Measurements from ENCODE around the gene SPINK5.

SPINK5 gene

DNA sequence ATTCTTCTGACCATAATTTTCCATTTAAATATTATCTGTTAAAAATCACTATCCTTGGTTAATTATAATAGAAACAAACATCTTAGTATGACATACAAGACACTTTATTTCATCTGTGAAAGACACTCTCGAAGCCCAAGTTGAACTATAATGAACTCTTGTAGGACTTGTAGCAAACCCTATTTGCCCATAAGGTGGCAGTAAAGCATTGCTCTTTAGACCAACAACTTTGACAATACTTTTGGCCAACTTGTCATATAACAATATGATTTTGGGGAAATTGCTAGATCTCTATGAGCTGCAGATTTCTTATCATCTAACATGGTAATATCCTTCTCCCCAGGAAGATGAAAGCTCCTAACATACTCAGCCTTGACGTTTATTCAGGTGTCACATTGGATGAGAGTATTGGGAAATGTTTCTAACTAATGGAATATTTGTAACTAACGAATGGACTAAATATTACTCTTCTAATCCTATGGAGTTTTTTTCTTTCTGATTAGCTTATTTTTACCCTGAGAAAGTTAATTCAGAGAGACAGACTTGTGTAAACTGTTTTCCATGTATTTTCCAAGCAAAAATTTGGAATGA, 115.5 kb downstream of the SPINK5 start:
- no peak for DNase-seq

DNA sequence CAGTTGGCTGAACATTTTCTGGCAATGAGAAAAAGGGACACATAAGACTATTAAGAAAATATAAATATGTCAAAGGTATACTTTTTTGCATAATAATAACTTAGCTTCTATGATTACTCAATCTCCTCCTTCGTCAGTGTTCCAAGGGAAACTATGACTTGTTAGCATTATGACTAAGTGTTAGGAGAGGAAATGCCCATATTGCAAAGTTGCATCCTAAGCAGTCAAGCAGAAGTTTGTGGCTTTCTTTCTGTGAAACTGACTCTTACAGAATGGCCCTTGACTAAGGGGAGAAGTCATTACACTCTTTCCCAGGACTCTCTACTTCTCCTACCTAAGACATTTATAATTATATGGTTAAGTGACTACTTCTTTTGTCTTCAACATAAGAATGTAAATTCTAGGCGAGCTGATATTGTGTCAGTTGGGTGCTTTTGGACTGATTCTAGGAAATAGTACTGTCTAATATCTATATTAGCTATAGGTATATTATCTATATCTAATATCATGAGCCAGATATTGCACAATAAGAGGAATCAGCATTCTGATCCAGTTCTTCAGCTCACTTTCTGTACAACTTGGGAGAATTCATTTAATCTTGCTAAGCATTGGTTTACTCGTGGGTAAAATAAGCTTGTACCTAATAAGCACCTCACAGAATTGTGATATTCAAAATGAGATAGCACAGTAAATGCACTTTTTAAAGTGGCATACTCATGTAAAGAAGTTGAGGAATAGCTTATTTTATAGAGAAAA, 122.6 kb downstream of the SPINK5 start:
- no peak for DNase-seq
